ENCODE data around the gene MOCS1.

DNA sequence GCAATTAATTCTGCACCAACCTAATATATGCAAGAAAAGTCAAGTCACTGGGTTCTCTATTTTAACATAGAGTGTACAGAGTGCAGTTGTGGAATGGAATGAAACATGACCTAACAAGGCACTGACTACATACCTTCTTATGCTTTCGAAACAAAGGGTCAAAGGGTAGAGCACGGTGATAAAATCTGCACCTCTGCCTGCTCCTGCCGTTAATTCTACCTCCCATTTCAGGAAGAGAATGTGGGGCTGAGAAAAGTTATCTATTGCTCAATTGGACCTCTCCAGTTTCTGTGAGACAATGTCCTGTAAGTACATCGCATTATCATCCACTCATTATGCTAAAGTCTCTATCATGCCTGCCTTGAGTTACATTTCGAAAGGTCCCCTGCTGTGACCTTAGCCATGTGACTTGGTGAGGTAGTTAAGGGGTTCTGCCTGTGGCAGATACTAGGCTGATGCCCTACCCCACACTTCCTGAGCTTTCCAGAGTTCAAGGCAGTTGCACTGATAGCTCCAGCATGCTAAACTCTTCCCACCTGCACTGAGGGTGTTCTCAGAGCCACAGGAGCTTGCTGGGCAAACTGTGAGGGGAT is 14.0 kb upstream of the MOCS1 start:
- TF ChIP-seq, protein P1, sequence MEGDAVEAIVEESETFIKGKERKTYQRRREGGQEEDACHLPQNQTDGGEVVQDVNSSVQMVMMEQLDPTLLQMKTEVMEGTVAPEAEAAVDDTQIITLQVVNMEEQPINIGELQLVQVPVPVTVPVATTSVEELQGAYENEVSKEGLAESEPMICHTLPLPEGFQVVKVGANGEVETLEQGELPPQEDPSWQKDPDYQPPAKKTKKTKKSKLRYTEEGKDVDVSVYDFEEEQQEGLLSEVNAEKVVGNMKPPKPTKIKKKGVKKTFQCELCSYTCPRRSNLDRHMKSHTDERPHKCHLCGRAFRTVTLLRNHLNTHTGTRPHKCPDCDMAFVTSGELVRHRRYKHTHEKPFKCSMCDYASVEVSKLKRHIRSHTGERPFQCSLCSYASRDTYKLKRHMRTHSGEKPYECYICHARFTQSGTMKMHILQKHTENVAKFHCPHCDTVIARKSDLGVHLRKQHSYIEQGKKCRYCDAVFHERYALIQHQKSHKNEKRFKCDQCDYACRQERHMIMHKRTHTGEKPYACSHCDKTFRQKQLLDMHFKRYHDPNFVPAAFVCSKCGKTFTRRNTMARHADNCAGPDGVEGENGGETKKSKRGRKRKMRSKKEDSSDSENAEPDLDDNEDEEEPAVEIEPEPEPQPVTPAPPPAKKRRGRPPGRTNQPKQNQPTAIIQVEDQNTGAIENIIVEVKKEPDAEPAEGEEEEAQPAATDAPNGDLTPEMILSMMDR (IDR thresholded peaks at IDR 0.05) = no peak
- no peak for TF ChIP-seq NRF1 (IDR thresholded peaks at IDR 0.05; ENCODE audit: low read depth, low read length)
- TF ChIP-seq, protein P2, sequence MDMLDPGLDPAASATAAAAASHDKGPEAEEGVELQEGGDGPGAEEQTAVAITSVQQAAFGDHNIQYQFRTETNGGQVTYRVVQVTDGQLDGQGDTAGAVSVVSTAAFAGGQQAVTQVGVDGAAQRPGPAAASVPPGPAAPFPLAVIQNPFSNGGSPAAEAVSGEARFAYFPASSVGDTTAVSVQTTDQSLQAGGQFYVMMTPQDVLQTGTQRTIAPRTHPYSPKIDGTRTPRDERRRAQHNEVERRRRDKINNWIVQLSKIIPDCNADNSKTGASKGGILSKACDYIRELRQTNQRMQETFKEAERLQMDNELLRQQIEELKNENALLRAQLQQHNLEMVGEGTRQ (IDR thresholded peaks at IDR 0.05; ENCODE audit: borderline replicate concordance, low read depth, low read length) = no peak
- TF ChIP-seq RAD21 (IDR thresholded peaks at IDR 0.05; ENCODE audit: low read length) = no peak
- TF ChIP-seq TCF12 (IDR thresholded peaks at IDR 0.05) = no peak
- TF ChIP-seq CHD2 (IDR thresholded peaks at IDR 0.05; ENCODE audit: low read length, partially characterized antibody) = no peak
- TF ChIP-seq POLR2AphosphoS5 (IDR thresholded peaks at IDR 0.05; ENCODE audit: low read depth, low read length) = no peak
- TF ChIP-seq, protein P3, sequence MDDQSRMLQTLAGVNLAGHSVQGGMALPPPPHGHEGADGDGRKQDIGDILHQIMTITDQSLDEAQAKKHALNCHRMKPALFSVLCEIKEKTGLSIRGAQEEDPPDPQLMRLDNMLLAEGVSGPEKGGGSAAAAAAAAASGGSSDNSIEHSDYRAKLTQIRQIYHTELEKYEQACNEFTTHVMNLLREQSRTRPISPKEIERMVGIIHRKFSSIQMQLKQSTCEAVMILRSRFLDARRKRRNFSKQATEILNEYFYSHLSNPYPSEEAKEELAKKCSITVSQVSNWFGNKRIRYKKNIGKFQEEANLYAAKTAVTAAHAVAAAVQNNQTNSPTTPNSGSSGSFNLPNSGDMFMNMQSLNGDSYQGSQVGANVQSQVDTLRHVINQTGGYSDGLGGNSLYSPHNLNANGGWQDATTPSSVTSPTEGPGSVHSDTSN (IDR thresholded peaks at IDR 0.05) = no peak
- no peak for TF ChIP-seq GABPA (IDR thresholded peaks at IDR 0.05; ENCODE audit: low read depth)
- no peak for TF ChIP-seq ELF1 (IDR thresholded peaks at IDR 0.05)

Measured in SK-N-SH (cell line).